ENCODE measurements around the gene DDX10.
"Not testable (repeated sequence)": the region's sequence is repeated elsewhere in the genome, so short reads cannot be mapped to it uniquely, and the experiment has no call there.

DDX10 gene

DNA sequence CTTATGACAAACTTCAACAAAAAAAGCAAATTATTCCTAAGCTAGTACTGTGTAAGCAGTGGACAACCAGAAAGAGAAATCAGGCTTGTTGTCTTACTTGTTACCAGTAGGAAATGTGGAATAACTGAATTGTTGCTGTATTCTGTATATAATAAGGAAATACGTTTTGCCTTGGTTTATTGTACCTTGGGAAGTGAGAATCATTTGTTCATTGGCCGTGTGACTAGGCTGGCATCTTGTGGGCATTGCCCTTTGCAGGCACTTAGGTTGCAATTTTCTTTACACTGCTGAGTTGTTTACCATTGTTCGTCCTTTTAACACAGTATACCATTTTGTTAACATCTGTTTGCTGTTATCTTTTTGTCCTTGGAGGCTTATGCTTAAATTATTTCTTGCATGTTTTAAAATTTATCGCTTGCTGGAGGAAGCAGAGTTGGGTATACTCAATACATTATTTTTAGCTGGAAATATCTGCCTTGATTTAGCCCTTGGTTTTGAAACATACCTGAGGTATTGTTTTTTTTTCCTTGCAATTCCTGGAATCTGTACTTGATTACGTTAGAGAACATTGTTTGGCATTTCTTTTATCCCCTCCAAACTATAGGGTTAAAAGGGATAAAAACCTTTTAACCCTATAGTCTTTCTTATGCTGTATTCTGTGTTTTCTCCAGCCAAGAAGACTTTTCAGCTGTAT, 109.3 kb downstream of the DDX10 start:
- no peak for DNase-seq (ENCODE audit: low spot score)

DNA sequence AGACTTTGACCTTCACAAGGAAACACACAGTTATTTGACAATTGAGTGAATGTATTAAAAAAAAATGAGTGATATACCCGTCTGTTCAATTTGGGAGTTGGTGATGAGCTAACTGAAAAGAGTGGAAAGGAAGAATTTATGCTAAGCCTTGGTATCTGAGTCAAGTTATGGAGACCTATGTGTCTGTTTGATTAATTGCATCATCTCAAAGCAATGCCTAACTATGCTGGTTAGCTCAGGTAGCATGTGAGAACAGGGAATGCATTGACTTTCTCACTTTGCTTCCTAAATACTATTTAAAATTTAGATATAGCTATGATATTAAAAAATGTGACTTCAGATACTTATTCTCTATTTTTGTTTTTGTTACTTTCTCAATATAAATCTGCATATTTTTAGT, 110.5 kb downstream of the DDX10 start:
- DNase-seq (ENCODE audit: low spot score), result no peak

DNA sequence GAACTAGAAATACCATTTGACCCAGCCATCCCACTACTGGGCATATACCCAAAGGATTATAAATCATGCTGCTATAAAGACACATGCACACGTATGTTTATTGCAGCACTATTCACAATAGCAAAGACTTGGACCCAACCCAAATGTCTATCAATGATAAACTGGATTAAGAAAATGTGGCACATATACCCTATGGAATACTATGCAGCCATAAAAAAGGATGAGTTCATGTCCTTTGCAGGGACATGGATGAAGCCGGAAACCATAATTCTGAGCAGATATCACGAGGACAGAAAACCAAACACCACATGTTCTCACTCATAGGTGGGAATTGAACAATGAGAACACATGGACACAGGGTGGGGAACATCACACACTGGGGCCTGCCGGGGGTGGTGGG, 114.3 kb downstream of the DDX10 start:
- DNase-seq (ENCODE audit: low spot score), result not testable (repeated sequence)

DNA sequence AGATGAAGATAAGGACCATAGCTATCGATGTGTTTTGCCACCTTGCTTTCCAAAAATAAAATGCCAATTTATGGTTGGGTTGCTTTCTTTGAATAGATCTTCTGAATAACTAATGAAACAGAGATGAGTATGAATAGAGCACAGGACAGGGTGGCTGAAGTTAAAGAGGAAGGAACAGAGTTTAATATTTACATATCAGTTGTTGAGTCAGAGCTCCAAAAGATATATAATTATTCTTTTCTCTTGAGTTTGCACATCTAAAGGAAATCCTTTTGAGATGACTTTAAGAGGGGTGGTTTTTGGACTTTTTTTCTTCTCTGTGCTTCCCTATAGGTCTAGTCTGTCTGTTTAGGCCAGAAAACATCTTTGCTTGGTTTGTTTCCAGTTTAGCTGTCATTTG, 115.2 kb downstream of the DDX10 start:
- no peak for DNase-seq (ENCODE audit: low spot score)

DNA sequence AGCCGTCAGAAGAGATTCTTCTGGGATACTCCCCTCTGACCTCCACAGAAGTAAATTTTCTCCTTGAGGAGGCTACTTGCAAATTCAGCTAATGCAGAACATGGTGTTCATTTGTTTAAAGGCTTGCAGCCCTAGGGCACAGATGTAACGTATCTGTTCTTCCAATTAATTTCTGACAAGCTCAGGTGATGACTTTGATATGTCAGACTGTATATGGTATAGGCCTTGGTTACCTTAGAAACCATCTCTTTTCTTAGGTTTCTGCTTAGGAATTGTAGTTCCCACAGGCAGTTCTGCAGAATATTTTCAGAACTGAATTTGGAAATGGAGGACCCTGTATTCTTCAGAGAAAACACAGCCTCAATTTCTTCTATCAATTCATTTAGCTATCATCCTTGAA, 117.1 kb downstream of the DDX10 start:
- no peak for DNase-seq (ENCODE audit: low spot score)

DNA sequence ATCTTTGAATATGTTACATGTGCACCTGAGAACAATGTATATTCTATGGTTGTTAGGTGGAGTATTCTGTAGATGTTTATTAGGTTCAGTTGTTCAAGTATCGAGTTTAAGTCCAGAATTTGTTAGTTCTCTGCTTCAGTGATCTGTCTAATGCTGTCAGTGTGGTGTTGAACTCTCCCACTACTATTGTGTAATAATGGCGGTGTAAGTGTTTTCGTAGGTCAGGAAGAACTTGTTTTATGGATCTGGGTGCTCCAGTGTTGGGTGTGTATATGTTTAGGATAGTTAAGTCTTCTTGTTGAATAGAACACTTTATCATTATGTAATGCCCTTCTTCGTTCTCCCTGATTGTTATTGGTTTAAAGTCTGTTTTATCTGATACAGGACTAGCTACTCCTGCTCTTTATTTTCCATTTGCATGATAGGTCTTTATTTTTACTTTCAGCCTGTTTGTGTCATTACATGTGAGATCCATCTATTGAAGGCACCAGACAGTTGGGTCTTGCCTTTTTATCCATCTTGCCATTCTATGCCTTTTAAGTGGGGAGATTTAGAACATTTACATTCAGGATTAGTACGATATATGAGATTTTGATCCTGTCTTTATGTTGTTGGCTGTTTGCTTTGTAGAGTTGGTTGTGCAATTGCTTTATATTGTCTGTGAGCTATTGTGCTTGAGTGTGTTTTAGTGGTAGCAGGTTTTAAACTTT, 121.6 kb downstream of the DDX10 start:
- DNase-seq (ENCODE audit: low spot score), result no peak

DNA sequence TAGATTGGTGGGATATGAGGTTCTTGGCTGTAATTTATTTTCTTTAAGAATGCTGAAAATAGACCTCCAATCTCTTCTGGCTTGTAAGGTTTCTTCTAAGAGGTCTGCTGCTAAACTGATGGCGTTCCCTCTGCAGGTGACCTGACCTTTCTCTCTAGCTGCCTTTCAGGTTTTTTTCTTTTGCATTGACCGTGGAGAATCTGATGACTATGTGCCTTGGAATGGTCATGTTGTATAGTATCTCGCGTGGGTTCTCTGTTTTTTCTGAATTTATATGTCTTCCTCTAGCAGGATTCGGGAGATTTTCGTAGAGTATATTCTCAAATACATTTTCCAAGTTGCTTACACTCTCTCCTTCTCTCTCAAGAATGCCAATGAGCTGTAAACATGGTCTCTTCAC, 122.2 kb downstream of the DDX10 start:
- no peak for DNase-seq (ENCODE audit: low spot score)

DNA sequence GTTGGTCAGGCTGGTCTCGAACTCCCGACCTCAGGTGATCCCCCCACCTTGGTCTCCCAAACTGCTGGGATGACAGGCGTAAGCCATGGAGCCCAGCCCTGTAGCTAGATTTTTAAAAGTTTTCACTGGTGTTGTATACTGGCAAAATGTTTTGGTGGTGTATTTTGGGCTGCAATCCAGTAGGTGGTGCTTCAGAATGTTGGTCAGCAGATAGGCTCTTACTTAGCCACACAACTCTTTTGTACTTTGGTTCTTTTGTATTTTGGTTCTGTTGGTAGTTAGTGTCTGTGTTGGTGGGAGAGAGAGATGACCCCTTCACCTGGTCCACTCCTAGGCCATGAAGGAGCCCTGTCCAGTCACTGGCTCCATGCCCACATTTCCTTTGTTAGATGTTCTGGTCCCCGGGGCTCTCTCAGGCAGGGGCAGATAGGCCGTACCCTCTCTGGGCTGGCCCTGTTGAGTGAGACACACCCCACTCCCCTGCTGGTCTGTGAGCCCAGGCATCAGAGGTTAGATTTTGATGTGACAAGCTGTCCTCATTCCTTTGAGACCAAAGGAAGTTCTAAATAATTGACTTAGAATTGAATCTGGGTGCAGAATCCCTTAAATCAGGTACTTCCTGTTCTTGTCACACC, 123.8 kb downstream of the DDX10 start:
- DNase-seq (ENCODE audit: low spot score), result no peak

DNA sequence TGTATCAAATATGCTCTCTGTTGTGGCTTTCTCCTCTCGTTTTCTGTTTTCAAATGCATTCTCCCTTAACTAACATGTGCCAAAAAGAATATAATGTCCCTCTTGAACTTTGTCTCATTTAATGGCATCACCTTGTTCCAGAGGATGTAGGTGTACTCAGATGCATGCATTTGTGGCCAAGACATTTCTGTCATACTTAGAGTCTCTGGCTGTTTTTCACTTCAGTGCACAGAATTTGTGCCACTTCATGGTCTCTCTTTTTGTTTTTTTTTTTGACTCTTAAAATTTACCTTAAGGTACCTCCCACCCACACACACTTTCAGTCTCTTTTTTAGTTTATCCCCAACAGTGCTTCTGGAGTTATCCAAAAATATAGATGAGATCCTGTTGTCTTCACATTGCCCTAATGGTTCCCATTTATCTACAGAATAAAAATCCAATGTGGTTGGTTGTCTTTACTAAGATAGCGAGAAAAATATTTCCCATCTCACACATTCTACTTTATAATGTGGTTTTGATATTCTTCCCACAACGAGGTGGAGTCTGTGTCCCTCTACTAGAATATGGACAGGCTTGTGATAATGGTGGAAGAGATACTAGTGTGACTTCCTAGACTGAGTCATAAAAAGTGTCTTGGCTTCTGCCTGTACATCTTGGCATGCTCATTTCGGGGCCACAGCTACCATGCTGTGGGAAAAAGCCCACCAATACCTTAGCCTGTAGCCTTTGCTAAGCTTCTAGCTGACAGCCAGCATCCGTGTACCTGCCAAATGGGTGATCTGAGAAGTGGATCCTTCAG, 125.8 kb downstream of the DDX10 start:
- no peak for DNase-seq (ENCODE audit: low spot score)

DNA sequence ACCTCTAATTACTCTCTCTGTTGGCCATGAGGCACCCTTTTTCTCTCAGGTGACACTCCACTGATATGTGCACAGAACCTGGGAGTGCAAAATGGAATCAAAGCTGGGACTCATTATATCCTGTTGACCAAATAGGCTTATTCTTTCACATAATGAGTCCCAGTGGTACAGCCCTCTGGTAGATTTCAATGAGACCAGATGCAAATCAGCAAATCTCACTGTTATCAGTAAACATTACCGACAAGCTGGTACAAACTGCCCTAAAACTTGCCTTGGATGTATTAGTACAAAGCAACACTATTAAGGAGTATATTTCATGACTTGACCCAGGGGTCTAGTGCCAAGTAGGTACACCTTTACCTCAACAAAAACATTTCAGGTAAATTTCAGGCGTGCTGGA, 128.3 kb downstream of the DDX10 start:
- DNase-seq (ENCODE audit: low spot score), result no peak

DNA sequence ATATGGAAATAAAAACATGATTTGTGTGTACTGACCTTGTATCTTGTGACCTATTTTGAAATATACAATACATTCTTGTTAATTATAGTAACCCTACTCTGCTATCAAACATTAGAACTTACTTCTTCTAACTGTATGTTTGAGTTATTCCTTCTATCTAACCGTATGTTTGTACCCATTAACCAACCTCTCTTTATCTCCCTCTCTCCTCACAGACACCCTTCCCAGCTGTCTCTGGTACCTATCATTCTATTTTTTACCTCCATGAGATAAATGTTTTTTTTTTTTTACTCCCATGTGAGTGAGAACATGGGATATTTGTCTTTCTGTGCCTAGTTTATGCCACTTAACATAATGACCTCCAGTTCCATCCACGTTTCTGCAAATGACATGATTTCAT, 128.7 kb downstream of the DDX10 start:
- DNase-seq (ENCODE audit: low spot score), result no peak

DNA sequence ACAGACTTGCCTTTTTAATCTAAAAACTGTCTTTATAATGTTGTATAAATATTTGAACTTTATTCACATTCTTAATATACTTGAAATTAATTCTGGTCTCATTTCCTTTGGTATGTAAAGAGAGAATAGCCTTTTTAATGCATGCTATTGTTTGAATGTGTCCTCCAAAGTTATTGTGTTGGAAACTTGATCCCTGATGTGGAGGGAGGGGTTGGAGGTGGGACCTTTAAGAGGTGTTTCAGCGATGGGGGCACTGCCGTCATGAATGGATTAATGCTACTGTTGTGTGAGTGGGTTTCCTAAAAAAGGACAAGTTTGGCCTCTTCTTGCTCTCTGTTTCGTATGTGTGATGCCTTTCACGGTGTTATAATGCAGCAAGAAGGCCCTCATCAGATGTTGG, 131.7 kb downstream of the DDX10 start:
- no peak for DNase-seq (ENCODE audit: low spot score)

DNA sequence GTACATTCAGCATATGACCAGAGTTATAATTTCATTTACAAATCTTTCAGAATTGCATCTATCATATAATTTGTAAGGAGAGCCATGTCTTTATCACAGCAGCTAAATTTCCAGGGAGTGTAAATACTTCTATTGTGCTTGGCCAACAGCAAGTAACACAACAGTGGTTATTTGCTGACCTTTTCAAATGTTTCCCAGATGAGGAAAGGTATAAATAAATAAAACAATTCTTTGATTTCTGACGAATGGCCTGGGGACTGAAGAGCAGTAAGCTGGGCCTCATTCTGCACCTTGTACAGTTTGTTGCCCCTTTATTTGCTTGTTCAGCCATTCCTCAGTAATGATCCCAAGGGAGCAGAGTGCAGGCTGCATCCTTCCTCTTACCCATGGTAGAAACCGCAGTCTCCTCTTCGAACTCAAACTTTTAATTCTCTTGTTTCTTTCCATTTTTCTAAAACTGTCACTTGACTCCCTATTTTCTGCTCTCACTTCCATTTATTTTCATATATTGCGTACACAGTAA, 132.8 kb downstream of the DDX10 start:
- DNase-seq (ENCODE audit: low spot score), result no peak

DNA sequence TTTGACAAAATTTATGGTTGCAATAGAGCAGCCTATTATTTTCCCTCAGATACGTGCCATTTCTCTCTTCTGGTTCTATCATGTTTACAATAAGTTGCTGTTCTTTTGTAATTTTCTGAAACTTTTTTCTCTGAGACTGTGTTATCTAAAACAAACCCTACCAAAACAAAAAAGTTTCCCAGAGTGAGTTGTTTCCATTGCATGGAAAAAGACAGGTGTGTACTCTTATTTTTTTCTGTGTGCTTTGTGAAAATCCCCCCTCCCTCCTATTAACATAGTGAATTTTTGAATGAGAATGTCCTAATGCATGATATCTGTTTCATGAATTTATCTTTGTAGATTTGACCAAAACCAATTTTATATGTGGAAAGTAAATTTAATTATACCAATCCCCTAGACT, 137.6 kb downstream of the DDX10 start:
- DNase-seq (ENCODE audit: low spot score), result no peak

DNA sequence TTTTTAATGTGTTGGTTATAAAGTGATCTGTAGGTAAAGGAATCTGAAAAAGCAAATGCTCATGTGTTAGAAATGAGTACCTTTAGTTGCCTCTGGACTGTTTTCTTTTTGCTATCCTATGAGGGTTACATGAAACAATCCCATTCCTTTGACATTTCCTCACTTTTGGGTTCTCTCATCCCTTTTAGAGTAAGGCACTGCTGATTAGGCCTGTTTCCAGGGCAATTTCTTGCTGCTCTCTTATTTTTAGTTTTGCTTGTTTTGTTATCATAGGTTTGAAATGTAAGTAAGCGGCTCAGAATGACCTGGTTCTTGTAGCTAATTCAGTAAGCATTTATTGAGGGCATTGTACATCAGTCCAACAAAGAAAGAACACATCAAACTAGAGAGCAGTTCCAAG, 138.9 kb downstream of the DDX10 start:
- no peak for DNase-seq (ENCODE audit: low spot score)

DNA sequence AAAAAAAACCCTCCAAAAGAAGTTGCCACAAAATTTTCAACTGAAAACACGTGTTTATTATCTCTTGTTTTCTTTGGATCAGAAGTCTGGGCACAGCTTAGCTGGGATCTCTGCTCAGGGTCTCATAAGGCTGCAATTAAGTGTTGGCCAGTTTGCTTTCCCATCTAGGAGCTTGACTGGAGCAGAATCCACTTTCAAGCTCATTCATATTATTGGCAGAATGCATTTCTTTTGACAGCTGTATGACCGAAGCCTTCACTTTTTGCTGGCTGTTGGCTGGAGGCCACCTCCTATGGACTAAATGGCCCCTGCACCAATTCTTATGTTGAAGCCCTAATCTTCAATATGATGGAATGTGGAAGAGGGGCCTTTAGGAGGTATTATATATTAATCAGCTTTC, 139.6 kb downstream of the DDX10 start:
- no peak for DNase-seq (ENCODE audit: low spot score)

DNA sequence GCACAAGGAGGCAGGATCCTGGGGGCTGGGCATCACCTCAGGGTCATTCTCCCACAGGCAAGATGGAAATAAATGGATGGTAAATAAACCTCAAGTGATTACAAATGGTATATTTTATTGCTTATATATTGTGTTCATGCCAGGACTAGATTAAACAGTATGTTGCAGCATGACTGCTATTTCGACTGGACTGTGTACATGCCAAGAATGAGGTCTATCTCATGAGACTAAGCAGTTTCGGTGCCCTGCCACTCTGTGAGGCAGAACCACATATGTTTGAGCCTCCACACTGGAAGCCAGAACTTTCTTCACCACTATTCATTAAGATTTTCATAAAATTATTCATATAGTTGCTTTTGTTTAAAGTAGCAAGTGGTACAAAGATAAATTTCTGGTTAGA, 140.2 kb downstream of the DDX10 start:
- DNase-seq (ENCODE audit: low spot score), result no peak

DNA sequence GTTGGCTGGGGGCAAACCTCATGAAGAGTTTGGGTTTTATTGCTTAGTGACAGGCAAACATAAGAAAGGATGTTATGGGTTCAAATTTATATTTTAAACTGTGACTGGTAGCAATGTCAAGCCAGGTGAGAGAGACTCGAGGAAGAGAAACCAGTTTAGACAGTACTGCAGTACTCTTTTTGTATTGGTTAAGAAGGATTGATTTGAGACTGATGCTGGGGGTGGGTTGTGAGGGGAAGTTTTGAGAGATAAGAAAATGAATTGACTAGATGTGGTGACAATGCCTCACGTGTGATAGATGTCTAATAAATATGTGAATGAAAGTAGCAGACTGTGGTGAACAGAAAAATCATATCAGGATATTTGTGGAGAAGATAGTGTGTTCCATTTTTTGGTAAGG, 142.4 kb downstream of the DDX10 start:
- no peak for DNase-seq (ENCODE audit: low spot score)

DNA sequence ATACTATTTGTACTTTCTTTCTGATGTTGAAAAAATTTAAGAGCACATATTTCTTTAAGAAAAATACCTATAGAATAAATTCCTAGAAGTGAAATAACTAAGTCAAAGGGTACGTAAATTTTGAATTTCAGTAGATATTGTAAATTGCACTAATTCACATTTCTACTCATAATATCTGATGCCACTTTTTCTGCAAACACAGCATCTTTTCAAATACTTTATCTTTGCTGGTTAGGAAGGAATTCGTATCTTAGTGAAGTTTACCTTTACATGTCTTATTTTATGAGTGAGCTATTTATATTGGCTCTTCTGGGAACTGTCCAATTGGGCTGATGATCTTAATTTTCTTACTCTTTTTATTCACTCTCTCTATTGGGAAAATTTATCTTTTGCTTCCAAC, 148.2 kb downstream of the DDX10 start:
- no peak for DNase-seq (ENCODE audit: low spot score)

DNA sequence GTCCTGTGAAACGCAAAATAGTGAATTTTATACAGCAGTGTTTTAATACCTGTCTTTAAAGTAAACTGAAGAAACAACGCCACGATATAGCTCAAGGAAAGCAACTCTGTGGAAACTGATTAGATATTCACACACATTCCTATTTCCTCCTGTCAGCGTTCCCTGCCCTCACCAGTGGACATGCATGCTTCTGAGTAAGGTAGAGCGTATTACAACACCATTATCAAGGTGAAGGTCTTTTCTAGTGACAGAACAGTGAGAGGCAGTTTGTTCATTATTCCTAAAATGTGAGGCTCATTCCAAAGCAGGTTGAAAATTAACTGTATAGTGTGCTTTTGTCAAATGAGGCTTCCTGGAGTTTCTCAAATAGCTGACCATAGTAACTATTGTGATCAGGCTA, 153.1 kb downstream of the DDX10 start:
- no peak for DNase-seq (ENCODE audit: low spot score)

DNA sequence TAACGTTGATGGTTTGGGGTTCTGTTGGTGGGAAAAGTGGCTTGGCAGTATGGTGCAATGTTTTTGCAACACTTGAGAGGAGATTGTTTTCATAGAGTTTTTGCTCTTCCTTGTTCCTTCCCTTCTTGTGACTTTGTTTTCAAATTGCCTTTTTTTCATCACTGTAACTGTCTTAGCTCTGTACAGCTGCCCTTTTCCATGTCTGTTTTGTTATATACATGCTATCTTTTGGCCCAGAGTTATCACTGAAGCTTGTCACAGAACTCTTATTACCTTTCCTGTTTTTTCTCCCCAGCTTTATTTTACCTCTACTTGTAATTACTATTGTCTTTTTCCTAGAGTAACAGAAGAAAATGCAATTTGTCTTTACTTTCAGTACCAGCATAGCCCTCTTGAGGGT, 154.1 kb downstream of the DDX10 start:
- DNase-seq (ENCODE audit: low spot score), result no peak

DNA sequence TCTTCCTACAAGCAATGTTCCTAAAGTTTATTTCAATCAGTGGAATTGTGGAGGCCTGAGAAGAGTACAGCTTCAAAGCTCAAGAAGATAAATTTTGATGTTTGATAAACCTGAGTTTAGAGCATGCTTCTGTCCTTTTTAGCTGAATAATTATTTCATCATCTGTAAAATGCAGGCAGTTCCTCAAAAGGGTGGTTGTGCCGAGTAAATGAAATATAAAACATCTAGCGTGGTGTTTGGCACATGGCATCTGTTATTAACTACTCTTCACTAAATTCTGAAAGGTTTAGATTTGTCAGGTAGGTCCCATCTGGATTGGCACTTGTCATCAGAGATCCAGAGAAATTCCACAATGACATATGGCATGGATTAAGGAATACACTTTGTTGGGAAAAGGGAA, 155.1 kb downstream of the DDX10 start:
- DNase-seq (ENCODE audit: low spot score), result no peak

DNA sequence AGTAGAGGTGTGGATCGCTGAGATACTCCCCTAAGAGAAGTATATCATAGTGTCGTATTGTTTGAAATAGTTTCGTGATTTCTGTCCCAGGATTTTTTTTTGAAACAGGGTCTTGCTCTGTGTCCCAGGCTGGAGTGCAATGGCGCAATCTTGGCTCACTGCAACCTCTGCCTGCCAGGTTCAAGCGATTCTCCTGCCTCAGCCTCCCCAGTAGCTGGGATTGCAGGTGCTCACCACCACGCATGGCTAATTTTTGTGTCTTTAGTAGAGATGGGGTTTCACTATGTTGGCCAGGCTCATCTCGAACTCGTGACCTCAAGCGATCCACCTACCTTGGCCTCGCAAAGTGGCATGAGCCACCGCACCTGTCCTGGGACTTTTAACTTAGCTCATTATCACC, 159.1 kb downstream of the DDX10 start:
- DNase-seq (ENCODE audit: low spot score), result not testable (repeated sequence)

Measured in CD4-positive, alpha-beta T cell treated with Interleukin-2 at 100 ng/mL for 4 hours (primary cell).